HUES48 (cell line): Measurements from ENCODE around the gene C11orf21.

Experiments used
- H3K27ac ChIP-seq: one replicate; pipeline ENCODE4 v1.7.0; 2013; ENCODE audit warnings: low read depth, low read length, inconsistent platforms
- H3K27me3 ChIP-seq: 2 replicates; pipeline ENCODE4 v1.6.1; 2013; ENCODE audit warnings: mild to moderate bottlenecking, low read length; ENCODE audit not compliant: control insufficient read depth, insufficient read depth
- H3K36me3 ChIP-seq: 2 replicates; pipeline ENCODE4 v1.6.1; 2013; ENCODE audit warnings: low read length; ENCODE audit not compliant: control insufficient read depth, insufficient read depth
- H3K4me1 ChIP-seq: 2 replicates; pipeline ENCODE4 v1.6.1; 2013; ENCODE audit warnings: mild to moderate bottlenecking, low read length; ENCODE audit not compliant: control insufficient read depth, insufficient read depth
- H3K4me3 ChIP-seq: 2 replicates; pipeline ENCODE4 v1.5.1; 2013; ENCODE audit warnings: mild to moderate bottlenecking, low read depth, low read length
- H3K9ac ChIP-seq: 2 replicates; pipeline ENCODE4 v1.6.1; 2013; ENCODE audit warnings: mild to moderate bottlenecking, low read depth, low read length, moderate library complexity
- H3K9me3 ChIP-seq: 2 replicates; pipeline ENCODE4 v1.6.1; 2013; ENCODE audit warnings: low read length; ENCODE audit not compliant: control insufficient read depth, insufficient read depth

The C11orf21 gene

DNA sequence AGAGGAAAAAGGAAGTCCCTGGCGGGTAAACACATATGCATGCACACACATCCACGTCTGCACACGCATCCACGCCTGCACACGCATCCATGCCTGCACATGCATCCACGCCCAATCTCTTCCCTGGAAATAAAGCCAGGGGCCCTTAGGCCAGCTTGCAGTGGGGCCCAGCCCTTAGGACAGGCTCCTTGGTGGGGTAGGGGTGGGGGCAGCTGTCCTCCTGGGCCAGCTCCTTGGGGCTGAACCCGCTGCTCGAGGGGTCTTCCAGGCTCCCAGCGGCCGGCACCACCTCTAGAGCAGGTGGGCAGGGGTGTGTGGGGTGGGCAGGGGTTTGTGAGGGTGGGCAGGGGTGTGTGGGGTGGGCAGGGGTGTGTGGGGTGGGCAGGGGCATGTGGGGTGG is 1.9 kb downstream of the C11orf21 start:
- no peak overlapping the region for H3K9ac ChIP-seq
- H3K27me3 ChIP-seq = no peaks in the 10 kb centered on the region
- H3K27ac ChIP-seq = no peak overlapping the region
- H3K9me3 ChIP-seq = no peaks in the 10 kb centered on the region
- H3K36me3 ChIP-seq = no peaks in the 10 kb centered on the region
- H3K4me3 ChIP-seq = no peak overlapping the region
- no peaks in the 10 kb centered on the region for H3K4me1 ChIP-seq

DNA sequence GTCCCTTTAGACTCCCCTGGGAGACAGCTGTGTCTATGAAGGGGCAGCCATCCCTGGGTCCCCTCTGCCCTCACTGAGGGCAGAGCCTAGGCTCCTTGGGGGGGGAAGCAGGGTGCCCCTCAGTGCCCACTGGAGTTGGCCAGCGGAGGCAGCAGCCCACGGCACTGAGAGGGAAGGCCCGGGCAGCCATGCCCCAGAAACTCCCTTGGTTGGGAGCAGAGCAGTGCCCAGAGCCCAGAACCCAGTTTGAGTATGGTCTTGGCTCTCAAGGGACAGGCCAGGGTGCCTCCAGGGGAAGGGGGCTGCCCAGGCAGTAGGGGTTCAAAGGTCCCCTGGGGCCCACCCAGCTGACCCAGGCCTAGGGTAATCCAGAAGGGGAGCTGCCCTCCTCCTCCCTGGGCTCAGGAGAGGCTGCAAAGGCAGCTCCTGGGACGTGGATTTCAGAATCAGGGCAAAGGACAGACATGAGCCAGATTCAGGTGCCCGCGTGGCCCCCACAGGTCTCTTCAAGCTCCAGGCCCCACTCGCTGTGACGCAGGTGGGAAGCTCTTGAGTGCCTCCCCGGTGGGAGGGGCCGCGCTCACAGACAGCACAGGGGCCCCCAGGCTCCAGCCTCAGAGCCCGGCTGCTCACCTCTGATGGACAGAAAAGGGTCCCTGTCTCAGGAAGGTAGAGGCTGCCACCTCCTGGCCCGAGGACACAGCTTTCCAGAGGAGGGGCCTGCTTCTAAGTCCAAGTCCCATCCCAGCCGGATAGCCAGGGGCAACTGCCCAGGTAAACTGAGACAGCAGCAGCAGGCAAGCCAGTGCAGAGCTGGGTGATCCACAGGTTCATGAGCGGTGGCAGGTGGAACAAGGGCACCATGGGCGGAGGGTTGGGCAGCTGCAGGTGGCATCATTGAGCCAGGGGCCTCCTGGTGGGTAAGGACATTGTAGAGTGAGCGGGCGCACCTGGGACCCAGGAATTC is 2.6 kb downstream of the C11orf21 start:
- Histone ChIP-seq H3K4me3 (no peak overlapping the region), H3K27me3 (no peaks in the 10 kb centered on the region), H3K4me1 (no peaks in the 10 kb centered on the region), H3K9ac (no peak overlapping the region), H3K9me3 (no peaks in the 10 kb centered on the region), H3K36me3 (no peaks in the 10 kb centered on the region), H3K27ac (no peak overlapping the region)

DNA sequence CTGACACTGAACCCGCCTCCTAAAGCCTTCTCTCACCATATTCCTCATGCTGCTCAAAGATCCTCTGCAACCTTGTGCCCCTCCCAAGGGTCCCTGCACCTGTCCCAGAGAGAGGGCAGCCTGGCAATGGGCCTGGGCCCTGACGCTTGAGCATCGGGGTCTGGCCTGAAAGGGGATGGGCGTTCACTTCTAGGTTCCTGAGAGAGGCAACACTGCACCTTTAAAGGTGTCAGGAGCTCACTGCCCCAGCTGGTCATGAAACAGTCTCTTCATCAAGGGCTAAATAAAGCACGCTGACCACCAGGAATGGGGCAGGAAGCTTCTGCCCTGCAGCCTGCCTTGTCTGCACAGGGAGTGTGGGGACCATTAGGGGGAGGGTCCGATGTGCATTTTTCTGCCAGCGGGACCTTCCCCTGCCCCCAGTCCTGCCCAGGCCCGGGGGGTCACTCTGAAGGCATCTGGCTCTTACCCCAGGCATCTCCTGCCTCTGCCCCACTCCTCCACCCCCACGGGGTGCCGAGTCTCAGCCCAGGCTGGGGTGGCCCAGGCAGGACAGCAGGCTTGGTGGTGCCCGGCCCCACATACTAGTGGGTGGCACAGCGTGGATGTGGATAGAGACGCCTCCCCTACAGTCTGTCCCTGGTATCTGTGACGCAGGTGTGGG is 3.5 kb downstream of the C11orf21 start:
- H3K27ac ChIP-seq = no peak overlapping the region
- no peak overlapping the region for H3K4me3 ChIP-seq
- H3K9ac ChIP-seq = no peak overlapping the region
- no peaks in the 10 kb centered on the region for H3K4me1 ChIP-seq
- H3K27me3 ChIP-seq = no peaks in the 10 kb centered on the region
- no peaks in the 10 kb centered on the region for H3K9me3 ChIP-seq
- H3K36me3 ChIP-seq = no peaks in the 10 kb centered on the region

DNA sequence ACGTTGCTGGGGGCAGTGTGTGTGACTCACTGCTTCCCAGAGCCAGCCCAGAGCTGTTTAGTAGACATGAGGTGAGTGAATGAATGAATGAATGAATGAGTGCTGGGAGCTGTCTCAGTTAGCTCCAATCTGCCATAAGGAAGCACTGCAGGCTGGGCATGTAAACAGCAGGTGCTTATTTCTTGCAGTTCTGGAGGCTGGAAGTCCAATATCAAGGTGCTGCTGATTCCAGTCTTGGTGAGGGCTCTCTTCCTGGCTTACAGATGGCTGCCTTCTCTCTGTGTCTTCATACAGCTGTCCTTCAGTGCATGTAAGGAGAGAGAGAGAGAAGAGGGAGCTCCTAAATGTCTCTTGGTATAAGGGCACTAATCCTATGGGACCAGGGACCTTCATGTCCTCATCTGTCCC is 4.1 kb downstream of the C11orf21 start:
- Histone ChIP-seq H3K9me3 (no peaks in the 10 kb centered on the region), H3K27me3 (no peaks in the 10 kb centered on the region), H3K27ac (no peak overlapping the region), H3K4me3 (no peak overlapping the region), H3K9ac (no peak overlapping the region), H3K4me1 (no peaks in the 10 kb centered on the region), H3K36me3 (no peaks in the 10 kb centered on the region)

DNA sequence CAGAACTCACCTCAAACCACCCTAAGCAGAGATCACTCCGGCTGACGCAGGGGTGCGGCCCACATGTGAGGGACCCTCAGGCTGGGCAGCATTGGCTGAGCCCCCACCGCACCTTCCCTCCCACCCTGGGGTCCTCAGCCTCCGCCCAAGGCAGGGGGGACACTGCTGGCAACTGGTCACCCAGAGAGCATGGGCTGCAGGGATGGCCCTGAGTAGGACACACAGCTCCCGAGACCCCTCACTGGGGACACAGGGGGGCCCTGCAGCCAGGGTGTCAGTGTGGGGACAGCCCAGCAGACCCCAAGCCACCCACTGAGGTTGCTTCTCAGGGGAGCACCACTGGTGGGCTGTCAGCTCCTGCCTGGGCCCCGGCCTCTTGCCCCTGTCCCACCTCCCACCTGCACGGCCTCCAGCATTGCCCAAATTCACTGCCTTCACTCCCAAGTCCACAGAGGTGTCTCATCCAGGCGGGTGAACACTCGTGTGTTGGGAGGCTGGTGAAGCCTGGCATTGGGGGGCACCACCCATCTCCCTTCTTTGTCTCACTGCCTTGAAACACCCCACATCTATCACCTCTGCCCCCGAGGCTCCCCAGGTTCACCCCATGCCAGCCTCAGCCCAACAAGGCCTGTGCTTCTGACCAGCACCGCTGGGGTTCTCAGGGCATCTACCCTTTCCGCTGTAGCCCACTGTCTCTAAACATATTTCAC is 4.7 kb downstream of the C11orf21 start:
- no peaks in the 10 kb centered on the region for H3K4me1 ChIP-seq
- H3K9ac ChIP-seq = no peak overlapping the region
- H3K27me3 ChIP-seq = no peaks in the 10 kb centered on the region
- no peak overlapping the region for H3K4me3 ChIP-seq
- H3K27ac ChIP-seq = no peak overlapping the region
- no peaks in the 10 kb centered on the region for H3K9me3 ChIP-seq
- H3K36me3 ChIP-seq = no peaks in the 10 kb centered on the region

DNA sequence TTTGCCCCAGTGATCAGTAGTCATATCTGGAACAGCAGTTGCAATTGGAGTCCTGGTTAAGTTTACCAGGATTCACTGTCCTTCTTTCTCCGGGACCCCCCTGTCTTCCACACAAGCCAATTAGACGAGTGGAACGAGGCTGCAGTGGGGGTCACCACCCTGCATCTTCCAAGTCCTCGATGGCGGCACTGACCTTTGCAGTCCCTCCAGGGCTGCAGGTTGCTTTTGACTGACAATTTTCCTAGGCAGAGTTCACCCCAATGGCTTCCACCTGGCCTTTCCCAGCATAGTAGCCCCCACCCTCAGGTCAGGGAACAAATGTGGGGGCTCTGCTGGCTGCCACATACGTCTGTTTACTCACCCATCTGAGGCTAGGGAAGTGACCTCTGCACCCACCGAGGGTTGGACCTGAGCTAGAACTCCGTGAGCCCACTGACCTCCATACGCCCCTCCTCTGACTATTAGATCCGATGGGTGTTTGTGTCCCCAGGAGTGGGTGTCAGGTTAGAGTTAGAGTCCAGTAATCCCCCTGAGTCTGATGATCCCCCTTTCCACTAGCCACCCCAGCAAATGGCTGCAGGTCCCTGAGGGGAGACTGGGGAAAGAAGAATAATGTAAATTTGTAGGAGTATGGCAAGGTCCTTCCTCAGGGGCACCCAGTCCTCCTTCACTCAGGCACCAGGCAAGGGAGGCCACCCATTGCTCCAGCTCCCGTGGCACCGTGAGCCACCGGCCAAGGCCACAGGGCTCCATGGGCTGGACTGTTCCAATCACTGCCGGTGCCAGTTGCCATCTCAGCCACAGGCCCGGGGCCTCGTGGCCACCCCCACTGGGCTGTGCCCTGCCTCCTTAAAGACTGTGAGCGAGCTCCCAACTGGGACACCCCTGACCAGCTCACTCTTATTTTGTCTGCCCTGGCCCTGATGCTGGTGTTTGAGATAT is 5.5 kb downstream of the C11orf21 start:
- H3K4me3 ChIP-seq = no peak overlapping the region
- no peak overlapping the region for H3K27ac ChIP-seq
- no peaks in the 10 kb centered on the region for H3K36me3 ChIP-seq
- H3K9me3 ChIP-seq = no peaks in the 10 kb centered on the region
- H3K9ac ChIP-seq = no peak overlapping the region
- no peaks in the 10 kb centered on the region for H3K4me1 ChIP-seq
- no peaks in the 10 kb centered on the region for H3K27me3 ChIP-seq

DNA sequence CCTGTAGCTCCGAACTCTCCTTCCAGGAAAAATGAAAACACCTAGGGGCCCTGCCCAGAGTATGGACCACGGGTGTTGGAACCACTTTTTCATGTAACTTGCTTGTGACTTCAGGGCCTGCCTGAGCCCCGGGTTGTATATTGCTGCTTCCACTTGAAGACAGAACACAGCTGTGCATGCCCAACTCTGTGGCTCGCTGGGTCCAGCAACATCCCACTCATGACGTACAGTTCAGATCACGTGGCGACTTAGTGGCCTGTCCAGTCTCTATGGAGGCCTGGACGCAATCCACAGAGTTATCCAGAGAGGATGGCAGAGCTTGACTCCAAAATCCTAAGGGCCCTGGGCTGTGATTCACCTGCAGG is 6.8 kb downstream of the C11orf21 start:
- Histone ChIP-seq H3K27me3 (peaks cover 1% of the 10 kb centered on the region), H3K9me3 (no peaks in the 10 kb centered on the region), H3K4me1 (no peaks in the 10 kb centered on the region), H3K27ac (no peak overlapping the region), H3K9ac (no peak overlapping the region), H3K36me3 (no peaks in the 10 kb centered on the region), H3K4me3 (no peak overlapping the region)

DNA sequence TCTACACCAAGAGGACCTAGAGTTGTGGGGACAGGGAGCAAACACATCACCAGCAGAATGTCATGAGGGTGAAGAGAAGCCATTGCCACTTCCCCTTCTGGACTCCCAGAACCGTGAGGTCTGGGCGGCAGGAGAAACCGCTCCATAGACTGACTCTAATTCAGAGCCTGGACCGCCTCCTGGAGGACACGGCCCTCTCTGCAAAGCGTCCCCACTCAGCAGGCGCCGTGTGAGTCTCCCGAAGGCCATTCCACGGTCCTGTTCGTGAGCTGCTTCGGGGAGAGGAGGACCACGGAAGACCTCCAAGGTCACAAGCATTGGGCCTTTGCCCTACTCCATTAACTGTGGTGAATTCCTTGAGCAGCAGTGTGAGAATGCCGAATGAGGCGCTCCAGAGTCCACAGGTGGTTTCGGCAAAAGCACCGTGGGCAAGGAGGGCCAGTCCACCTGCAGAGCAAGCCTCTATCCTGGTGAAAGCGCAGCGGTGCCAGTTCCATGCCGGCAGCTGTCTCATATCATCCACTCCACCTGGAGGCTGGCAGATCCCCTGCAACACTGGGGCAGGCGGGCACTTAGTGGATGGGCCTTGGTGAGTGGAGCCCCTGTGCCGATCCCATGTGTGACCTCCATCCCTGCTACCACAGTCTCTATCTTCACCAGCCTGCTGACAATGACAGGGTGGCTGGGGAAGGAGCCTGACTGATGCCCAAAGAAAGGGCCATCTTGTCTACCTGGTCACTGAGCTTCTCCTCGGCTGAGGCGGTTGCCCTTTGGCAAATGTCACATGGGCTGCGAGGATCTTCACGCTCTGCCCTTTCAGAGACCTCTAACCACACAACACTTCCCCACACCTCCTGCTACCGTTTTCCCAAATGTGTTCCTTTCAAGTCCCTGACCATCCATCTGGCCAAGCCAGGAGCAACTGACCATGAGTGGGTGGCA is 7.5 kb downstream of the C11orf21 start:
- no peak overlapping the region for H3K27ac ChIP-seq
- no peaks in the 10 kb centered on the region for H3K9me3 ChIP-seq
- peaks cover 8% of the 10 kb centered on the region for H3K27me3 ChIP-seq
- no peak overlapping the region for H3K4me3 ChIP-seq
- H3K9ac ChIP-seq = no peak overlapping the region
- no peaks in the 10 kb centered on the region for H3K36me3 ChIP-seq
- H3K4me1 ChIP-seq = no peaks in the 10 kb centered on the region

DNA sequence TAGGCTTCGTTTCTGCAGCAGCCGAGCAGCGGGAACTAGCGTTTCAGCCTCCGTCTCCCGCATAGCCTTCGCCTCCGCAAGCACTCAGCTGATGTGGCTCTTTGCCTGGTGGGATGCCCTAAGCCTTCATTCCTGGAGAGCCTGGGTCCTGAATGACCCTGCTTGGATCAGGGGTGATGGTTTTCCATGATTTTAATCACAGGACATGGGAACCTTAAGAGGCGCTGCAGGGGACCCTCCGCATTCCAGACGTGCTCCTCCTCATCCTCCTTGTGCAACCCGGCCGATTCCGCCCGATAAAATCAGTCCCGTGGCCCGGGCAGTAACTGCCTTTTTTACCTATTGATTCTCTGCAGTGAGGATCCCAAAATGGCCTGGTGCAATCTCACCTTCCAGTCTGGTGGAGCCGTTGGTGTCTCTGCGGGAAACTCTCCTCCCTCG is 8.2 kb downstream of the C11orf21 start:
- Histone ChIP-seq H3K36me3 (no peaks in the 10 kb centered on the region), H3K9me3 (no peaks in the 10 kb centered on the region), H3K27ac (no peak overlapping the region), H3K27me3 (peaks cover 8% of the 10 kb centered on the region), H3K9ac (no peak overlapping the region), H3K4me1 (no peaks in the 10 kb centered on the region), H3K4me3 (no peak overlapping the region)
